NCI-H460 (cell line): ENCODE data around the gene ADPRS. TPM values are rescaled to one million over a fixed set of nuclear protein-coding genes. Genes with fewer than 3 reads are reported as not detected.

Experiments
- DNase-seq: peaks from one replicate; pipeline ENCODE4 v3.0.0-alpha.2; 2016; ENCODE audit warnings: low read depth; ENCODE audit errors: extremely low read depth
- total RNA-seq: library from RNA; depleted of rRNA; stranded (reverse); fragments of >200 nt; shearing (Covaris generic); gene quantifications from 2 replicates; pipeline ENCODE4 v1.2.3, GENCODE V29; 2014

ADPRS gene
- total RNA-seq, 1 experiment from 2014 or later: 16.7 TPM

GRCh38 chr1:36107394-36107793 is 18.7 kb downstream of the ADPRS start:
- no peak for DNase-seq

- DNase-seq: no peak
These were observed 19.6 kb downstream of the ADPRS start for GRCh38 chr1:36108314-36108713.

- DNase-seq: no peak
These were observed 20.5 kb downstream of the ADPRS start for GRCh38 chr1:36109041-36109679.

GRCh38 chr1:36111151-36111550 is 22.5 kb downstream of the ADPRS start:
- DNase-seq: no peak

GRCh38 chr1:36112823-36113222 is 24.1 kb downstream of the ADPRS start:
- DNase-seq: no peak

- no peak for DNase-seq
These were observed 25.7 kb downstream of the ADPRS start for GRCh38 chr1:36114371-36114770.

- no peak for DNase-seq
These were observed 26.5 kb downstream of the ADPRS start for GRCh38 chr1:36115200-36115669.

GRCh38 chr1:36115931-36116330 is 27.2 kb downstream of the ADPRS start:
- DNase-seq: no peak

GRCh38 chr1:36116901-36117300 is 28.2 kb downstream of the ADPRS start:
- DNase-seq: no peak

GRCh38 chr1:36118447-36119204 is 29.9 kb downstream of the ADPRS start:
- DNase-seq: no peak

- no peak for DNase-seq
These were observed 30.8 kb downstream of the ADPRS start for GRCh38 chr1:36119456-36119855.

GRCh38 chr1:36122062-36123030 is 33.7 kb downstream of the ADPRS start:
- DNase-seq: no peak

GRCh38 chr1:36123356-36123755 is 34.7 kb downstream of the ADPRS start:
- DNase-seq: no peak

GRCh38 chr1:36124404-36125128 is 35.9 kb downstream of the ADPRS start:
- DNase-seq: no peak

- no peak for DNase-seq
These were observed 36.7 kb downstream of the ADPRS start, which contains the start of gene COL8A2 for GRCh38 chr1:36125129-36125991. Gene COL8A2 (minus strand): TSS chr1:36125222. CDS start chr1:36100242, 24,980 bp downstream.

GRCh38 chr1:36126005-36126716 is 37.5 kb downstream of the ADPRS start:
- no peak for DNase-seq

- no peak for DNase-seq
These were observed 38.3 kb downstream of the ADPRS start for GRCh38 chr1:36126797-36127500.
